GM13976 (cell line): ENCODE results near the gene KLHDC10.
"Not testable (repeated sequence)": the region's sequence is repeated elsewhere in the genome, so short reads cannot be mapped to it uniquely, and the experiment has no call there.

ENCODE experiments used
- DNase-seq: peaks from one replicate; pipeline ENCODE4 v3.0.0; 2012; ENCODE audit warnings: low spot score
- CTCF ChIP-seq: IDR thresholded peaks from 2 replicates; pipeline ENCODE4 v1.5.1; 2012; ENCODE audit warnings: borderline replicate concordance, mild to moderate bottlenecking; ENCODE audit not compliant: insufficient read depth; ENCODE audit errors: extremely low read depth, missing control alignments, control extremely low read depth
- in situ Hi-C: fragments of 300-500 bp; cut with MboI; formaldehyde crosslinking; loops from one replicate; pipeline ENCODE4 v1.12.0; 2022; ENCODE audit warnings: low sequenced_read_pairs, mixed read lengths, inconsistent platforms; ENCODE audit not compliant: unreplicated experiment

Gene KLHDC10

GRCh38 chr7:130107949-130108674, 37.8 kb downstream of the KLHDC10 start:
- DNase-seq: no peak
- TF ChIP-seq CTCF: no peak
- in situ Hi-C loops: no loop called here

GRCh38 chr7:130108809-130109208, 38.5 kb downstream of the KLHDC10 start:
- in situ Hi-C loops: no loop called here
- TF ChIP-seq CTCF: no peak
- DNase-seq: no peak

GRCh38 chr7:130112093-130112492, 41.8 kb downstream of the KLHDC10 start:
- in situ Hi-C loops: no loop called here
- TF ChIP-seq CTCF: no peak
- no peak for DNase-seq

- TF ChIP-seq CTCF: no peak
- no peak for DNase-seq
- in situ Hi-C loops: no loop called here
Observed at GRCh38 chr7:130112662-130113425, 42.5 kb downstream of the KLHDC10 start.

- in situ Hi-C loops, DNase-seq: not testable (repeated sequence)
Observed at GRCh38 chr7:130113426-130113805, 43.1 kb downstream of the KLHDC10 start.

- in situ Hi-C loops: no loop called here
- no peak for DNase-seq
Observed at GRCh38 chr7:130113887-130114286, 43.6 kb downstream of the KLHDC10 start.

More at GRCh38 chr7:130113887-130114286, 43.6 kb downstream of the KLHDC10 start:
- TF ChIP-seq CTCF: no peak
